OCI-M2 (cell line): ENCODE data around the gene NAALADL2.
"Not testable (repeated sequence)": the region's sequence is repeated elsewhere in the genome, so short reads cannot be mapped to it uniquely, and the experiment has no call there.

Experiments
- DNase-seq: peaks from one replicate; lab custom pipeline; 2025; ENCODE audit not compliant: unreplicated experiment; lab: John Stamatoyannopoulos, UW

NAALADL2 gene

DNA sequence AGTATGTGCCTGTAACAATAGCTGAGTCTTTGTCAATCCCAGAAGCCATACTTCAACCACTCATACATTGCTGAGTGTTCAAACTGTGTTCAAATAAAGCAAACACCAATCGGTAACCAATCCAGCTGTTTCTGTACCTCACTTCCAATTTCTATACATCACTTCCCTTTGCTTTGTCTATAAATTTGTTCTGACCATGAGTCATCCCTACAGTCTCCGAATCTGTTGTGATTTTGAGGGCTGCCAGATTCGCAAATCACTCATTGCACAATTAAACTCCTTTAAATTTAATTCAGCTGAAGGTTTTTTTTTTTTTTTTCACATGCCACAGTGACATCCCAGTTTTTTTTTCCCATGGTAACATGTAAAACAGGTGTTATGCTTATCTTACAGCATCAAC lies 870.3 kb downstream of the NAALADL2 start:
- no peak for DNase-seq

GRCh38 chr3:175731543-175731942 lies 872.4 kb downstream of the NAALADL2 start:
- no peak for DNase-seq

DNA sequence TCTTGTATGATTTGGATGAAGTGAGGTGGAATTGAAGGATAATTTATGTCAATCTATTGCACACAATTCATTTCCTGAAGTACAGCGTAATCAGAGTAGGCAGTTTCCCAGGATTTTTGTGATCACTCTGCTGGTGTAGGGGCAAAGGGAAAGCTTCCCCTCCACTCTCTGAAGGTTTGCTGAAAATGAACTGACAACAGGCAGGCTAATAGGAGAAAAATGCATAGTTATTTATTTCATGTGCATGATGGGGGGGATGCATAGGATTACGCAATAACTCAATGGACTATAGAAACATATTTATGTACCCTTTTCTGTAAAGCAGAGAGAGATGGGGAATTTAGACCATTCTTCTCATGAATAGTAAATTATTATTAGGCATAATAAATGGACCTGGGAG lies 872.9 kb downstream of the NAALADL2 start:
- no peak for DNase-seq

- no peak for DNase-seq
Measured at GRCh38 chr3:175735866-175736265, 876.7 kb downstream of the NAALADL2 start.

GRCh38 chr3:175737646-175738572 lies 878.8 kb downstream of the NAALADL2 start:
- no peak for DNase-seq

- DNase-seq = no peak
Measured at GRCh38 chr3:175741951-175742350, 882.8 kb downstream of the NAALADL2 start.

DNA sequence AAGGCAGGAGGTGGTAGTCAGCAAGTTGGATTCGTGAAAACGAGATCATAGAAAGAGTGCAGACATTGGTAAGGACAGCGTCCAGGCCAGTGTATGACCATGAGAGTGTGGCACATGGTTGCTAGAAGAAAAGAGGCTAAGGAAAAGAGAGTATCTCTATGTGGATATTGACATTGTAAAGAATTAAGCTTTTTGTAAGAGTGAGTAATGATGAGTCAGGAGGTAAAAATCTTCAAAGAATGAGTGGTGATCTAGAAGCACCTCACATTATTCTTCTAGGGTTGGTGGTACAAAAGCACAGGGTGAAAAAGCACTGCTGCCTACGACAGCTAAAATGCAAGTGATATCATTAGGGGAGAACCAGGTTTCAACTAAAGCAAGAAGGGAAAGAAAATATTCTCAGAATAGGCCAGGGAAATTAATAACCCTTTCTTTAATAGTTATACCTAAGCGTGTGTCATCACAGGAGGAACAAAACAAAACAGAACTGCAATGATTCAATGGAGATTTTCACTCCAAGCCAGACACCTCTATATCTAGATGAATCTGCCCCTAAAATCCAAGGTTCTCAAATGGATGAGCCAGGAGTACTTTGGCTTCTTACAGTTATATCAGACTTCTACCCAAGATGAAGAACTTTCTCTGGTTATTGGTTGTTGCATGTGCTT lies 884.7 kb downstream of the NAALADL2 start:
- no peak for DNase-seq

GRCh38 chr3:175746308-175746707 lies 887.2 kb downstream of the NAALADL2 start:
- no peak for DNase-seq

DNA sequence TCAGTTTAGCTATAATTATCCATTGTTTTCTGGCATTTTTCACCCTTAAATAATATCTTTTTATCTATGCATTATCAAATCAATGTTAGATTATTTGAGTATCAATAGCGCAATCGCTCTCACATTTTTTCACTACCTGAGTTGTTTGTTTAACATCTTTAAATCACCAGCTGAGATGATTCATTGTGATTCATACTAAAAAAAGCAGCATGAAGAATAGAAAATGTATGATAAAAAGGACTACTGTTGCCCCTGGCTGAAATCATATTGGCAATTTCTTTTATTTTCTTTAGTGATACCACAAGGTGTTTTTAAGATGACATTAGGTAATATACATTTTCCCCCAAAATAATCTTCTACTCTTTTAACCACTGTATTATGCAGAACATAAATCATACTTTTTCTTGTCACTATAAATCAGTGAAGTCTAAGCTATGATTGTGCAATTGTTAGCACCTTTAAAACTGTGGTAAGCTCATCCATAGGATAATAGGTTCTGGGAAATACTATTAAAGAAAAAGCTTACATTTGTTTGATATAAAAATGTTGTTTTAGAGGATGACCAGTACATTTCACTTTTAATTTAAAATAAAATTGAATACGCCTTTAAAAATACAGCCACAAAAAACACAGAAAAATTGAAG lies 889.1 kb downstream of the NAALADL2 start:
- no peak for DNase-seq

DNA sequence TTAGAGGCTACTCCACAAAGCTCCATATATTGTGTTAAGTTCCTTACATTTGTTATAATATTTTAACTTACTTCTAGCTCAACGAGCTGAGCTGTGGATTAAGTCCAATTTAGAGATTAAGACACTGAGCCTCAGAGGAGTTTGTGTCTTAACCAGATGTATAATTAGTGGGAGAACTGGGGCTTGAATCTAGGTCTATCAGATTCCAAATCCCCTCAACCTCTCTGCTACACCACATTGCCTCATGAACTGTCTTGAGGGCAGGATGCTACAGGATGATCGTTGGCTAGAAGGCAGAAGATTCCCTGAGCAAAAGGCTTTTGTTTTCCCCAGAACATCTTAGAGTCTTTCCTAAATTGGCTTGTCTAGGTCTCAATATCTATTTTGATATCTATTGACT lies 890.8 kb downstream of the NAALADL2 start:
- DNase-seq = no peak

- no peak for DNase-seq
Measured at GRCh38 chr3:175751089-175751488, 892.0 kb downstream of the NAALADL2 start.

DNA sequence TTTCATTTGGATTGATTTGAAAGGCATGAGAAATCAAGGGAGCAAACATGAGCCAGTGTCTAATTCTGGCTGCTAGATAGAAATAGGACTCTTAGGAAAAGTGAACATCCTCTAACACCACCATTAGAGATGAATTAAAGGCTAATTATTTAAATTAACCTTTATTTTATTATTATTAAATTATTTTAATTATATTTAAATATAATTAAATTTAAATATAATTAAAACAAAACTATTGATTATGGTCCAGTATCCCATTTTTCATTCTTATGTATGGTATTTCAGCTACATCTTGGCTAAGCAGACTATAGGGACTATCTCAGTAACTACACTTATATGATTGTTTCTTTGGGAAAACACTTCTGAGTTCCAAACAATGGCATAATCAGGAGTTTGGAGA lies 904.8 kb downstream of the NAALADL2 start:
- no peak for DNase-seq

DNA sequence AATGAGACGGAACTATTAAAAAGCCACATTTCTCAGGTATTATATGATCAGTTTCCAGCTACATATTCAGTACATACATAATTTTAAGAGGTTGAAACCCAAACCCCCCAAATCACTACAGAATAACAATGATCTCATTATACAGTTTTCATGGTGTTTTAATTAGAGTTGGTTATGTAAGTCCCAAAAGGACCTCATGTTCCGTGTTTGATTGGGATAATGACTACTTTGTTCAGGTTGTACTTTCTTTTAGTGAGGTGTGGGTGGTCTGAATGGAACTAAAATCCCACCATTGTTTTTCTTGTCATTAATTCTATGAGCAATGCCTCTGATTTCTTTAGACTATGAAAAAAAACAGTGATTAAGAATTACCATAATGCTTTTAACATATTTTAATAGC lies 905.6 kb downstream of the NAALADL2 start:
- DNase-seq = no peak

DNA sequence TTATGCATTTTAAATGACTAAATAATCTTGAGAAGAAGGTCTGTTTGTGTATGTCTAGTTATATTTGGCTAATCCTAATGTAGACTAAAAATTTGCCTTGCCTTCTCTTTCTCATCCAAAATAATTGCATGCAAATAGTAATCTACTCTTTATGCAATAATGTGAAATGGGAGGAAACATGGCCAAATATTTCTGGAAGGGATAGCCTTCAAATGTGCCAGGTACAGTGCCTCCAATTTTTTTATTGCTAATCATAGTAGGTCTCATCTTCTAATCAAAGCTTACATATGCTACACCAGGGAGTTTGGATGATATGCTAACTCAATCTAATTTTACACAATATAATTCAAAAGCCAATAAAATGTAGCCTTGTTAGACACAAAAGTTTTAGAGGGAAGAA lies 911.3 kb downstream of the NAALADL2 start:
- no peak for DNase-seq

- DNase-seq = no peak
Measured at GRCh38 chr3:175777495-175777894, 918.4 kb downstream of the NAALADL2 start.

- no peak for DNase-seq
Measured at GRCh38 chr3:175777965-175778364, 918.8 kb downstream of the NAALADL2 start.

GRCh38 chr3:175778994-175779393 lies 919.9 kb downstream of the NAALADL2 start:
- no peak for DNase-seq

DNA sequence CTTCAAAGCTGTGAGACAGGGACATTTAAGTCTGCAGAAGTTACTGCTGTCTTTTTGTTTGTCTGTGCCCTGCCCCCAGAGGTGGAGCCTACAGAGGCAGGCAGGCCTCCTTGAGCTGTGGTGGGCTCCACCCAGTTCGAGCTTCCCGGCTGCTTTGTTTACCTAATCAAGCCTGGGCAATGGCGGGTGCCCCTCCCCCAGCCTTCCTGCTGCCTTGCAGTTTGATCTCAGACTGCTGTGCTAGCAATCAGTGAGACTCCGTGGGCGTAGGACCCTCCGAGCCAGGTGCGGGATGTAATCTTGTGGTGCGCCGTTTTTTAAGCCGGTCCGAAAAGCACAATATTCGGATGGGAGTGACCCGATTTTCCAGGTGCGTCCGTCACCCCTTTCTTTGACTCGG lies 928.0 kb downstream of the NAALADL2 start:
- not testable (repeated sequence) for DNase-seq

DNA sequence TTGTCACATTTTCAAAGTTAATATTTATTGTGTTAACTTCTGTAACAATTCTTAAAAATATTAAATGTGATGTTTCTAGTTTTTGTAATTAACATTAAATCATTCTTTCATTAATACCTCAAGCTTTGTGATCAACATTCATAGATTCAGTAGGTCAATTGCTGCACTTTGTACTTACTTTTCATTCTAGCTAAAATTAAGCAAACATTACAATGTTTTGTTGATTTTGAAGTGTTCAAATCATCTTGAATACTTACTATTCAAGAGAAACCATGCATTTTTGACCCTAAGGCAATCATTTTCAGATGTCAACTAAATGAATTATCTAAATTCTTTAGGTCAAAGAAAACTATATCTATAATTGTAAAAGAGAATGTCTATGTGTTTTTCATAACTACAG lies 933.1 kb downstream of the NAALADL2 start:
- DNase-seq = no peak

- DNase-seq = no peak
Measured at GRCh38 chr3:175798326-175798725, 939.2 kb downstream of the NAALADL2 start.

GRCh38 chr3:175805825-175806224 lies 946.7 kb downstream of the NAALADL2 start:
- no peak for DNase-seq

DNA sequence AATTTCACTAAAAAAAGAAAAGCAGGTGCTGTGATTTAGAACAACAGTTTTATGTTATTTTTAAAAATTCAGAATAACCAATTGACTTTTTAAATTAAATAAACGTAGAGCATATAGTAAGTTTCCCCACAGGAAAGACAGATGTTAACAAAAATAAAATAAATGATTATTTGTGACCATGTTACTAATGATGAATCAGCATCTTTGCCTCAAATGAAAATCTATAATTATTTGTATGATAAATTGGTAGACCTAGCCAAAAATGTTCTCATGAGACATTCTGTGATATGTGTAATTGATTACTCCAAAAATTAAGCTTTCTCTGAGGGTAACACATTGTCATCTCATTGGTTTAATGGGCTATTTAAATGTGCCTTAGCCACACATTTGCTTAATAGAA lies 948.0 kb downstream of the NAALADL2 start:
- no peak for DNase-seq
